ENCODE measurements around the gene MACROD2.

Gene MACROD2

GRCh38 chr20:14828459-14828858 lies 833.1 kb downstream of the MACROD2 start:
- TF ChIP-seq CTCF (IDR thresholded peaks at IDR 0.05; ENCODE audit: low read depth, low read length), result no peak
- H3K36me3 ChIP-seq, result no peaks in the 10 kb centered on the region
- H3K27me3 ChIP-seq, result no peaks in the 10 kb centered on the region
- H3K9me3 ChIP-seq, result no peaks in the 10 kb centered on the region
- H3K4me1 ChIP-seq, result peaks cover 9% of the 10 kb centered on the region; the same call in 1 of the 2 replicates
- DNase-seq, result no peak
- no peak overlapping the region for H3K4me3 ChIP-seq (ENCODE audit: low read depth, low read length)

- H3K9me3 ChIP-seq, result no peaks in the 10 kb centered on the region
- H3K4me1 ChIP-seq, result peaks cover 9% of the 10 kb centered on the region; the same call in 1 of the 2 replicates
- H3K4me3 ChIP-seq (ENCODE audit: low read depth, low read length), result no peak overlapping the region
- no peak for DNase-seq
- no peaks in the 10 kb centered on the region for H3K27me3 ChIP-seq
- TF ChIP-seq CTCF (IDR thresholded peaks at IDR 0.05; ENCODE audit: low read depth, low read length), result no peak
- H3K36me3 ChIP-seq, result no peaks in the 10 kb centered on the region
These were observed 834.6 kb downstream of the MACROD2 start for GRCh38 chr20:14829906-14830305.

- Histone ChIP-seq H3K27me3 (no peaks in the 10 kb centered on the region), H3K4me3 (ENCODE audit: low read depth, low read length) (no peak overlapping the region), H3K36me3 (no peaks in the 10 kb centered on the region), H3K9me3 (no peaks in the 10 kb centered on the region), H3K4me1 (peaks cover 9% of the 10 kb centered on the region; the same call in 1 of the 2 replicates)
- DNase-seq, result no peak
- TF ChIP-seq CTCF (IDR thresholded peaks at IDR 0.05; ENCODE audit: low read depth, low read length), result no peak
These were observed 835.1 kb downstream of the MACROD2 start for GRCh38 chr20:14830466-14830865.

- H3K4me3 ChIP-seq (ENCODE audit: low read depth, low read length), result no peak overlapping the region
- no peaks in the 10 kb centered on the region for H3K27me3 ChIP-seq
- no peaks in the 10 kb centered on the region for H3K9me3 ChIP-seq
- peaks cover 9% of the 10 kb centered on the region; the same call in 1 of the 2 replicates for H3K4me1 ChIP-seq
- no peaks in the 10 kb centered on the region for H3K36me3 ChIP-seq
- DNase-seq, result no peak
- no peak for TF ChIP-seq CTCF (IDR thresholded peaks at IDR 0.05; ENCODE audit: low read depth, low read length)
These were observed 835.6 kb downstream of the MACROD2 start for GRCh38 chr20:14830899-14831298.

- no peak for DNase-seq
- no peak for TF ChIP-seq CTCF (IDR thresholded peaks at IDR 0.05; ENCODE audit: low read depth, low read length)
- H3K4me3 ChIP-seq (ENCODE audit: low read depth, low read length), result no peak overlapping the region
- H3K4me1 ChIP-seq, result peaks cover 6% of the 10 kb centered on the region
- no peaks in the 10 kb centered on the region for H3K27me3 ChIP-seq
- no peaks in the 10 kb centered on the region for H3K9me3 ChIP-seq
- H3K36me3 ChIP-seq, result no peaks in the 10 kb centered on the region
These were observed 837.3 kb downstream of the MACROD2 start for GRCh38 chr20:14832630-14833029.

- H3K36me3 ChIP-seq, result no peaks in the 10 kb centered on the region
- no peak for TF ChIP-seq CTCF (IDR thresholded peaks at IDR 0.05; ENCODE audit: low read depth, low read length)
- peaks cover 14% of the 10 kb centered on the region for H3K4me1 ChIP-seq
- H3K27me3 ChIP-seq, result no peaks in the 10 kb centered on the region
- H3K4me3 ChIP-seq (ENCODE audit: low read depth, low read length), result peak overlapping the region; percentile 19; the same call in 1 of the 2 replicates
- H3K9me3 ChIP-seq, result no peaks in the 10 kb centered on the region
- DNase-seq, result peak; percentile 18
These were observed 843.6 kb downstream of the MACROD2 start for GRCh38 chr20:14838663-14839628.
